ENCODE data around the gene SLC9A9.

GRCh38 chr3:143654906-143655305 lies 193.4 kb downstream of the SLC9A9 start:
- no peak for TF ChIP-seq CTCF (IDR thresholded peaks at IDR 0.05 in 4 of 5, conservative IDR thresholded peaks at IDR 0.05 in 1 of 5)
- no peak for TF ChIP-seq POLR2A (IDR thresholded peaks at IDR 0.05)
